SK-N-SH (cell line): ENCODE results near the gene OSBPL2. TPM values are rescaled to one million over a fixed set of nuclear protein-coding genes. Genes with fewer than 3 reads are reported as not detected.

Source experiments
- CTCF ChIA-PET: fragments of 300-600, 350-600 bp; formaldehyde crosslinking; extraction: SDS; loops from one replicate; lab custom pipeline; 2021; lab: Yijun Ruan, JAX
- POLR2A ChIA-PET: fragments of 350-600 bp; sonication (Branson Sonifier 250); formaldehyde crosslinking; extraction: SDS; loops from one replicate; lab custom pipeline; 2020; ENCODE audit warnings: antibody characterized with exemption, inconsistent platforms; lab: Yijun Ruan, JAX
- DNase-seq: peaks from one replicate; pipeline ENCODE4 v3.0.0; 2012
- H2AFZ ChIP-seq: fragments of 200-600 bp; sonication (generic); 2 replicates; pipeline ENCODE4 v1.8.1; 2016; ENCODE audit warnings: antibody characterized with exemption, mild to moderate bottlenecking, low read depth
- H3F3A ChIP-seq: fragments of 200-600 bp; sonication (generic); replicated peaks from 2 replicates; pipeline ENCODE3; 2016; ENCODE audit warnings: antibody characterized with exemption, mild to moderate bottlenecking; ENCODE audit not compliant: insufficient read depth
- H3K27ac ChIP-seq, 2 experiments: fragments of 200-500 bp in 1 of 2; fragments of 200-600 bp in 1 of 2; sonication (Bioruptor generic) in 1 of 2; sonication (generic), shearing (Covaris generic) in 1 of 2; 2 replicates each; pipeline versions ENCODE4 v1.5.1 to v1.6.1; 2014 to 2016; ENCODE audit warnings: low read depth in 2 of 2, inconsistent platforms in 1 of 2, low read length in 1 of 2, mild to moderate bottlenecking in 1 of 2, mixed read lengths in 1 of 2
- H3K27me3 ChIP-seq: fragments of 200-600 bp; sonication (generic), shearing (Covaris generic); 2 replicates; pipeline ENCODE4 v1.6.1; 2016; ENCODE audit warnings: mixed run types; ENCODE audit not compliant: insufficient read depth
- H3K36me3 ChIP-seq, 2 experiments: fragments of 200-500 bp in 1 of 2; fragments of 200-600 bp in 1 of 2; sonication (Bioruptor generic) in 1 of 2; sonication (generic) in 1 of 2; replicated peaks in 1 of 2; 2 replicates each; pipeline versions ENCODE3 to v1.5.1; 2014 to 2016; ENCODE audit warnings: low read length in 1 of 2, mild to moderate bottlenecking in 1 of 2; ENCODE audit not compliant: insufficient read depth in 2 of 2, control insufficient read depth in 1 of 2
- H3K4me1 ChIP-seq, 2 experiments: fragments of 200-500 bp in 1 of 2; fragments of 200-600 bp in 1 of 2; sonication (Bioruptor generic) in 1 of 2; sonication (generic), shearing (Covaris generic) in 1 of 2; 2 replicates each; pipeline versions ENCODE4 v1.5.1 to v1.6.1; 2014 to 2016; ENCODE audit warnings: low read depth in 1 of 2, low read length in 1 of 2, mixed run types in 1 of 2; ENCODE audit not compliant: insufficient read depth in 2 of 2, control insufficient read depth in 1 of 2
- H3K4me2 ChIP-seq: fragments of 200-600 bp; sonication (generic), shearing (Covaris generic); 2 replicates; pipeline ENCODE4 v1.6.1; 2017; ENCODE audit warnings: mixed run types
- H3K4me3 ChIP-seq, 2 experiments: fragments of 200-500 bp in 1 of 2; fragments of 200-600 bp in 1 of 2; sonication (Bioruptor generic) in 1 of 2; sonication (generic), shearing (Covaris generic) in 1 of 2; 2 replicates each; pipeline versions ENCODE4 v1.5.1 to v1.8.1; 2014 to 2016; ENCODE audit warnings: low read depth in 2 of 2, inconsistent platforms in 1 of 2, low read length in 1 of 2, mild to moderate bottlenecking in 1 of 2, mixed read lengths in 1 of 2, moderate library complexity in 1 of 2
- H3K79me2 ChIP-seq: fragments of 200-600 bp; sonication (generic); 2 replicates; pipeline ENCODE4 v1.8.1; 2017; ENCODE audit warnings: mild to moderate bottlenecking; ENCODE audit not compliant: insufficient read depth
- H3K9ac ChIP-seq: fragments of 200-600 bp; sonication (generic); 2 replicates; pipeline ENCODE4 v1.6.1; 2017; ENCODE audit warnings: mixed run types
- H3K9me2 ChIP-seq: fragments of 200-600 bp; sonication (generic); 2 replicates; pipeline ENCODE4 v1.6.1; 2017; ENCODE audit warnings: mixed run types
- H3K9me3 ChIP-seq: fragments of 200-600 bp; sonication (generic); 2 replicates; pipeline ENCODE4 v1.6.1; 2017; ENCODE audit warnings: mixed run types, mild to moderate bottlenecking, moderate library complexity
- H4K20me1 ChIP-seq: fragments of 200-600 bp; sonication (generic); 2 replicates; pipeline ENCODE4 v1.6.1; 2017; ENCODE audit warnings: mild to moderate bottlenecking, mixed run types; ENCODE audit not compliant: insufficient read depth
- CHD2 ChIP-seq: fragments of 150-350 bp; IDR thresholded peaks from 2 replicates; pipeline ENCODE4 v1.6.1; 2018; ENCODE audit warnings: low read length; ENCODE audit not compliant: partially characterized antibody
- ELF1 ChIP-seq: IDR thresholded peaks from 2 replicates; pipeline ENCODE4 v1.4.0; 2012
- FOXM1 ChIP-seq: IDR thresholded peaks from 2 replicates; pipeline ENCODE4 v1.4.0; 2012; ENCODE audit warnings: low read depth, mild to moderate bottlenecking
- GATA2 ChIP-seq: sonication (generic); formaldehyde crosslinking; IDR thresholded peaks from 2 replicates; pipeline ENCODE4 v1.5.0; 2020; ENCODE audit warnings: mild to moderate bottlenecking, missing genetic modification reagents
- IRF3 ChIP-seq: fragments of 150-350 bp; IDR thresholded peaks from 2 replicates; pipeline ENCODE4 v1.6.1; 2016; ENCODE audit warnings: mild to moderate bottlenecking, low read depth, low read length
- JUND ChIP-seq: IDR thresholded peaks from 2 replicates; pipeline ENCODE4 v1.4.0; 2012
- MEF2A ChIP-seq: IDR thresholded peaks from 2 replicates; pipeline ENCODE4 v1.4.0; 2012; ENCODE audit warnings: low read depth, borderline replicate concordance
- NRF1 ChIP-seq: IDR thresholded peaks from 2 replicates; pipeline ENCODE4 v1.6.1; 2012; ENCODE audit warnings: low read depth, mild to moderate bottlenecking, low read length
- RAD21 ChIP-seq: IDR thresholded peaks from 2 replicates; pipeline ENCODE4 v1.6.1; 2012; ENCODE audit warnings: mild to moderate bottlenecking, low read length
- RCOR1 ChIP-seq: fragments of 150-350 bp; IDR thresholded peaks from 2 replicates; pipeline ENCODE4 v1.6.1; 2017; ENCODE audit warnings: antibody characterized with exemption, low read length
- RFX5 ChIP-seq: IDR thresholded peaks from 2 replicates; pipeline ENCODE4 v1.6.1; 2012; ENCODE audit warnings: mild to moderate bottlenecking, improper control_type of control experiment, low read length
- TAF1 ChIP-seq: IDR thresholded peaks from 2 replicates; pipeline ENCODE4 v1.6.1; 2012; ENCODE audit warnings: low read depth, mild to moderate bottlenecking, low read length, moderate library complexity, borderline replicate concordance
- USF1 ChIP-seq: IDR thresholded peaks from 2 replicates; pipeline ENCODE4 v1.4.0; 2012; ENCODE audit warnings: low read depth, borderline replicate concordance
- YY1 ChIP-seq: IDR thresholded peaks from 2 replicates; pipeline ENCODE4 v1.4.0; 2012; ENCODE audit warnings: low read depth, mild to moderate bottlenecking
- WGBS: methylation state at CpG from one replicate; pipeline ENCODE4 v1.1.6; 2017; ENCODE audit warnings: low lambda C conversion rate; 5-methylcytosine and 5-hydroxymethylcytosine counted together
- polyA plus RNA-seq, 3 experiments: library from polyadenylated mRNA; depleted of rRNA; stranded (reverse); fragments of >200 nt; gene quantifications; 2 replicates each; pipeline ENCODE4 v1.2.3, GENCODE V29; 2012
- TF ChIP-seq, protein P1 (sequence below): IDR thresholded peaks from 2 replicates; pipeline ENCODE4 v1.4.0; 2012; ENCODE audit warnings: low read depth, borderline replicate concordance
- TF ChIP-seq, protein P2 (sequence below): IDR thresholded peaks from 2 replicates; pipeline ENCODE4 v1.4.0; 2012; ENCODE audit warnings: low read depth
- TF ChIP-seq, protein P3 (sequence below): IDR thresholded peaks from 2 replicates; pipeline ENCODE4 v1.6.1; 2012; ENCODE audit warnings: mild to moderate bottlenecking, low read depth, low read length, moderate library complexity

The OSBPL2 gene
- polyA plus RNA-seq, 1 of the 3 experiments (the other 2 are of a cell fraction), result 17.7 TPM

- H3K4me2 ChIP-seq, result no peak overlapping the region
- peaks cover 0 to 73% of the 10 kb centered on the region in 2 experiments for H3K36me3 ChIP-seq
- 91% methylated on average over 41 of the region's 46 CpGs for WGBS
- ChIA-PET POLR2A (no interaction called here), CTCF (interaction anchor here (1.5 kb wide), 1 partner anchor 28 kb away, joined by 3 read pairs; the partner anchor contains the start of gene ADRM1)
- H3F3A ChIP-seq, result no peaks in the 10 kb centered on the region
- no peaks in the 10 kb centered on the region for H3K9me3 ChIP-seq
- H3K9ac ChIP-seq, result no peak overlapping the region
- no peak overlapping the region for H2AFZ ChIP-seq
- no peaks in the 10 kb centered on the region for H3K9me2 ChIP-seq
- H3K4me1 ChIP-seq, result no peaks in the 10 kb centered on the region
- H3K27ac ChIP-seq, result no peak overlapping the region
- H4K20me1 ChIP-seq, result no peaks in the 10 kb centered on the region
- H3K4me3 ChIP-seq, result no peak overlapping the region
- H3K79me2 ChIP-seq, result no peaks in the 10 kb centered on the region
- H3K27me3 ChIP-seq, result no peaks in the 10 kb centered on the region
- no peak for DNase-seq
- no peak for TF ChIP-seq ELF1
- no peak for TF ChIP-seq RFX5
- TF ChIP-seq NRF1, result no peak
- no peak for TF ChIP-seq JUND
- TF ChIP-seq, protein P1, sequence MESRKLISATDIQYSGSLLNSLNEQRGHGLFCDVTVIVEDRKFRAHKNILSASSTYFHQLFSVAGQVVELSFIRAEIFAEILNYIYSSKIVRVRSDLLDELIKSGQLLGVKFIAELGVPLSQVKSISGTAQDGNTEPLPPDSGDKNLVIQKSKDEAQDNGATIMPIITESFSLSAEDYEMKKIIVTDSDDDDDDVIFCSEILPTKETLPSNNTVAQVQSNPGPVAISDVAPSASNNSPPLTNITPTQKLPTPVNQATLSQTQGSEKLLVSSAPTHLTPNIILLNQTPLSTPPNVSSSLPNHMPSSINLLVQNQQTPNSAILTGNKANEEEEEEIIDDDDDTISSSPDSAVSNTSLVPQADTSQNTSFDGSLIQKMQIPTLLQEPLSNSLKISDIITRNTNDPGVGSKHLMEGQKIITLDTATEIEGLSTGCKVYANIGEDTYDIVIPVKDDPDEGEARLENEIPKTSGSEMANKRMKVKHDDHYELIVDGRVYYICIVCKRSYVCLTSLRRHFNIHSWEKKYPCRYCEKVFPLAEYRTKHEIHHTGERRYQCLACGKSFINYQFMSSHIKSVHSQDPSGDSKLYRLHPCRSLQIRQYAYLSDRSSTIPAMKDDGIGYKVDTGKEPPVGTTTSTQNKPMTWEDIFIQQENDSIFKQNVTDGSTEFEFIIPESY, result no peak
- TF ChIP-seq YY1, result no peak
- TF ChIP-seq USF1, result no peak
- no peak for TF ChIP-seq TAF1
- no peak for TF ChIP-seq RAD21
These were observed 92.4 kb downstream of the OSBPL2 start for GRCh38 chr20:62330576-62331317.

DNA sequence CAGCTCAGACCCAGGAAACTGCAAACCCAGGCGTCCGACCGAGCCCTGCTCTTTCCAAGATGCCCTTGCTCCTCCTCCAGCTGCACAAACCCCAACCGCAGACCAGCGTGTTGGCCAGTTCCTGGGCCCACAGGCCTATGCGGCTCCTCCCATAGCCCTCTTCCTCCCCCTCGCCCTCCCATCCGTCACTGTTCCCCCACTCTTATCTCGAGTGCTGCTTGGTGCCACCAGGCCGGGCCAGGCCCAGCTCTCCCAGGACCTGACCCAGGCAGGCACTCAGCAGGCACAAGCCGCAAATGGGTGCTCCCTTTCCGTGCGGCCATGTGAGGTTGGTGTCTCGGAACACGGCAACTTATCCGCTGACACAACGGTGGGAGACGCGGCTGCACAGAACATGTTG lies 93.0 kb downstream of the OSBPL2 start:
- no peaks in the 10 kb centered on the region for H3F3A ChIP-seq
- no peaks in the 10 kb centered on the region for H3K27me3 ChIP-seq
- H3K9ac ChIP-seq, result no peak overlapping the region
- POLR2A ChIA-PET, result no interaction called here
- H3K79me2 ChIP-seq, result no peaks in the 10 kb centered on the region
- H3K4me2 ChIP-seq, result no peak overlapping the region
- no peak overlapping the region for H2AFZ ChIP-seq
- no peak overlapping the region for H3K27ac ChIP-seq
- no peaks in the 10 kb centered on the region for H3K9me2 ChIP-seq
- H4K20me1 ChIP-seq, result no peaks in the 10 kb centered on the region
- peaks cover 0 to 71% of the 10 kb centered on the region in 2 experiments for H3K36me3 ChIP-seq
- 95% methylated on average over 16 of the region's 19 CpGs for WGBS
- H3K9me3 ChIP-seq, result no peaks in the 10 kb centered on the region
- CTCF ChIA-PET, result interaction anchor here (0.6 kb wide), 1 partner anchor 1051 kb away, joined by 3 read pairs; no protein-coding TSS in a partner anchor
- H3K4me1 ChIP-seq, result no peaks in the 10 kb centered on the region
- DNase-seq, result no peak
- H3K4me3 ChIP-seq, result no peak overlapping the region
- TF ChIP-seq ELF1, result no peak
- TF ChIP-seq RFX5, result no peak
- no peak for TF ChIP-seq CHD2
- TF ChIP-seq USF1, result no peak
- no peak for TF ChIP-seq MEF2A
- TF ChIP-seq NRF1, result no peak
- TF ChIP-seq FOXM1, result no peak
- TF ChIP-seq TAF1, result no peak
- TF ChIP-seq, protein P2, sequence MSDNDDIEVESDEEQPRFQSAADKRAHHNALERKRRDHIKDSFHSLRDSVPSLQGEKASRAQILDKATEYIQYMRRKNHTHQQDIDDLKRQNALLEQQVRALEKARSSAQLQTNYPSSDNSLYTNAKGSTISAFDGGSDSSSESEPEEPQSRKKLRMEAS, result no peak
- TF ChIP-seq, protein P3, sequence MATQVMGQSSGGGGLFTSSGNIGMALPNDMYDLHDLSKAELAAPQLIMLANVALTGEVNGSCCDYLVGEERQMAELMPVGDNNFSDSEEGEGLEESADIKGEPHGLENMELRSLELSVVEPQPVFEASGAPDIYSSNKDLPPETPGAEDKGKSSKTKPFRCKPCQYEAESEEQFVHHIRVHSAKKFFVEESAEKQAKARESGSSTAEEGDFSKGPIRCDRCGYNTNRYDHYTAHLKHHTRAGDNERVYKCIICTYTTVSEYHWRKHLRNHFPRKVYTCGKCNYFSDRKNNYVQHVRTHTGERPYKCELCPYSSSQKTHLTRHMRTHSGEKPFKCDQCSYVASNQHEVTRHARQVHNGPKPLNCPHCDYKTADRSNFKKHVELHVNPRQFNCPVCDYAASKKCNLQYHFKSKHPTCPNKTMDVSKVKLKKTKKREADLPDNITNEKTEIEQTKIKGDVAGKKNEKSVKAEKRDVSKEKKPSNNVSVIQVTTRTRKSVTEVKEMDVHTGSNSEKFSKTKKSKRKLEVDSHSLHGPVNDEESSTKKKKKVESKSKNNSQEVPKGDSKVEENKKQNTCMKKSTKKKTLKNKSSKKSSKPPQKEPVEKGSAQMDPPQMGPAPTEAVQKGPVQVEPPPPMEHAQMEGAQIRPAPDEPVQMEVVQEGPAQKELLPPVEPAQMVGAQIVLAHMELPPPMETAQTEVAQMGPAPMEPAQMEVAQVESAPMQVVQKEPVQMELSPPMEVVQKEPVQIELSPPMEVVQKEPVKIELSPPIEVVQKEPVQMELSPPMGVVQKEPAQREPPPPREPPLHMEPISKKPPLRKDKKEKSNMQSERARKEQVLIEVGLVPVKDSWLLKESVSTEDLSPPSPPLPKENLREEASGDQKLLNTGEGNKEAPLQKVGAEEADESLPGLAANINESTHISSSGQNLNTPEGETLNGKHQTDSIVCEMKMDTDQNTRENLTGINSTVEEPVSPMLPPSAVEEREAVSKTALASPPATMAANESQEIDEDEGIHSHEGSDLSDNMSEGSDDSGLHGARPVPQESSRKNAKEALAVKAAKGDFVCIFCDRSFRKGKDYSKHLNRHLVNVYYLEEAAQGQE, result no peak
- no peak for TF ChIP-seq GATA2 (CRISPR knock-in tag)
- no peak for TF ChIP-seq RCOR1
- no peak for TF ChIP-seq YY1
- no peak for TF ChIP-seq IRF3
